ENCODE measurements around the gene RPTN.
"Not testable (repeated sequence)": the region's sequence is repeated elsewhere in the genome, so short reads cannot be mapped to it uniquely, and the experiment has no call there.

The RPTN gene

DNA sequence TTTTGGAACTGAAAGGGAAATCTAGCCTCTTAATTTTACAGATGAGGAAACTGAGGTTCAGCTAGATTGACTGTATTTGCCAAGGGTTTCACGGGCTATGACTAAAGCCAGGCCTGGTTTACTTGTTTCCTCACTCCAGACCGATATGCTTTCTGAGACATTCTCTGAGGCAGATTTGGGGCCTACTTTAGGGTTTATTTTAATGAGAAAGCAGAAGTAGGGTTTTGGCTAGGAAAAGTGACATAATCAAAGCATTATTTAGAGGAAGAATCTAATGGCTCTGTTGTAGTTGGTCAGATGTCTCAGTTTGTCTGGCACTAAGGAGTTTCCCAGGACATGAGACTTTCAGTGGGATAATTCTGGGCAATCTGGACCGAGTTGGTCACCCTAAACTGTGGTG lies 1.5 kb upstream of the RPTN start:
- no peaks in the 10 kb centered on the region for H3K9me3 Mint-ChIP-seq
- H3K36me3 Mint-ChIP-seq (ENCODE audit: low read depth), result no peaks in the 10 kb centered on the region
- no peak overlapping the region for H3K27ac Mint-ChIP-seq
- no peak overlapping the region for H3K4me3 Mint-ChIP-seq
- no peaks in the 10 kb centered on the region for H3K4me1 Mint-ChIP-seq
- H3K27me3 Mint-ChIP-seq (ENCODE audit: low read depth), result no peaks in the 10 kb centered on the region
- TF ChIP-seq, protein P1, sequence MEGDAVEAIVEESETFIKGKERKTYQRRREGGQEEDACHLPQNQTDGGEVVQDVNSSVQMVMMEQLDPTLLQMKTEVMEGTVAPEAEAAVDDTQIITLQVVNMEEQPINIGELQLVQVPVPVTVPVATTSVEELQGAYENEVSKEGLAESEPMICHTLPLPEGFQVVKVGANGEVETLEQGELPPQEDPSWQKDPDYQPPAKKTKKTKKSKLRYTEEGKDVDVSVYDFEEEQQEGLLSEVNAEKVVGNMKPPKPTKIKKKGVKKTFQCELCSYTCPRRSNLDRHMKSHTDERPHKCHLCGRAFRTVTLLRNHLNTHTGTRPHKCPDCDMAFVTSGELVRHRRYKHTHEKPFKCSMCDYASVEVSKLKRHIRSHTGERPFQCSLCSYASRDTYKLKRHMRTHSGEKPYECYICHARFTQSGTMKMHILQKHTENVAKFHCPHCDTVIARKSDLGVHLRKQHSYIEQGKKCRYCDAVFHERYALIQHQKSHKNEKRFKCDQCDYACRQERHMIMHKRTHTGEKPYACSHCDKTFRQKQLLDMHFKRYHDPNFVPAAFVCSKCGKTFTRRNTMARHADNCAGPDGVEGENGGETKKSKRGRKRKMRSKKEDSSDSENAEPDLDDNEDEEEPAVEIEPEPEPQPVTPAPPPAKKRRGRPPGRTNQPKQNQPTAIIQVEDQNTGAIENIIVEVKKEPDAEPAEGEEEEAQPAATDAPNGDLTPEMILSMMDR (IDR thresholded peaks at IDR 0.05; ENCODE audit: unreplicated experiment in 3 of 3), result no peak

DNA sequence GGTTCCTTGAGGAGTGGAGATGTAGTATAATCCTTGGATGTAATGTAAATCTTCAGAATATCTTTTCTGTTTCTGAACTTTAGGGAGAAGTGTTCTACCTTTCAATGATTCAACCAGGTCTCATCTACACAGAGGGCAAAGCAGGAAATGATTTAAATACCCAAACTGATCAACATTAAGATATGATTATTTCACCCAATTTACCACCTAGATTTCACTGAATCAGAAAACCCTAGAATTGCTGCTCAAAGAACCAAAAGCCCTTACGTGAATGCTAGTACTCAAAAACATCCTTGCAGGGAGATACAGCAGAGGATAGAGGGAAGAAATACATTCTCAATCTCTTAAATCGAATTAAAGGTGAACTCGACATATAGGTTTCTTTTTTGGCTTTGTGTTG lies 5.0 kb downstream of the RPTN start:
- Mint-ChIP-seq H3K27ac (no peak overlapping the region), H3K9me3 (peaks cover 12% of the 10 kb centered on the region), H3K36me3 (ENCODE audit: low read depth) (no peaks in the 10 kb centered on the region), H3K4me1 (no peaks in the 10 kb centered on the region), H3K27me3 (ENCODE audit: low read depth) (no peaks in the 10 kb centered on the region), H3K4me3 (no peak overlapping the region)
- TF ChIP-seq, protein P1 (IDR thresholded peaks at IDR 0.05; ENCODE audit: unreplicated experiment in 3 of 3), result no peak

DNA sequence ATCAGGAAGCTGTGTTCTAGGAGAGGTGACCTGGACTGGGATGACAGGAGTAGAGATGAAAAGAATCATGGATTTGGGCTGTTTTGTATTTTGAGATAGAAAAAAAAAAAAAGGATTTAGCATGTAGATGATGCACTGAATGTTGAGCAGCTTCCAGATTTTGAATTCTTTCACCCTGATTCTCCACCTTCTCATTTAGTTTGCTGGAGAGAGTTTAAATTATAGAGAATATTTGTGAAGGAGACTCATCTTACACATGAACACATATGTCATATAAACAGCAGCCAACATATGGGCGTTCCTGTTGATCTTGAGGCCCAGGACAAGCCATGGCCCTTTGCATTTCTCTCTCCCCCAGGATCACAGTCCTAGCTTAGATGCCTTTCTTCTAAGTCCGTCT lies 7.4 kb downstream of the RPTN start:
- Mint-ChIP-seq H3K27ac (no peak overlapping the region), H3K4me3 (no peak overlapping the region), H3K27me3 (ENCODE audit: low read depth) (no peaks in the 10 kb centered on the region), H3K9me3 (peaks cover 26% of the 10 kb centered on the region), H3K4me1 (no peaks in the 10 kb centered on the region), H3K36me3 (ENCODE audit: low read depth) (no peaks in the 10 kb centered on the region)
- TF ChIP-seq, protein P1 (IDR thresholded peaks at IDR 0.05; ENCODE audit: unreplicated experiment in 3 of 3), result no peak

DNA sequence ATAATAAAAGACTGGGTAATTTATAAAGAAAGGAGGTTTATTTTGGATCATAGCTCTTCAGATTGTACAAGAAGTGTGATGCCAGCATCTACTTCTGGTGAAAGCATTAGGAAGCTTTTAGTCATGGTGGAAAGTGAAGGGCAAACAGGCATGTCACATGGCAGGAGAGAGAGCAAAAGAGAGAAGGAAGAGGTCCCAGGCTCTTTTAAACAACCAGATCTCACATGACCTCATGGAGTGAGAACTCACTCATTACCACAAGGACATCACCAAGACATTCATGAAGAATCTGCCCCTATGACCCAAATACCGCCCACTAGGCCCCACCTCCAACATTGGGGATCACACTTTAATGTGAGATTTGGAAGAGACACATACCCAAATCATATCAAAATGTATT lies 10.0 kb downstream of the RPTN start:
- TF ChIP-seq, protein P1 (IDR thresholded peaks at IDR 0.05; ENCODE audit: unreplicated experiment in 3 of 3), result no peak
- H3K27ac Mint-ChIP-seq, result no peak overlapping the region
- H3K4me1 Mint-ChIP-seq, result no peaks in the 10 kb centered on the region
- H3K4me3 Mint-ChIP-seq, result no peak overlapping the region
- H3K36me3 Mint-ChIP-seq (ENCODE audit: low read depth), result no peaks in the 10 kb centered on the region
- peaks cover 30% of the 10 kb centered on the region for H3K9me3 Mint-ChIP-seq
- no peaks in the 10 kb centered on the region for H3K27me3 Mint-ChIP-seq (ENCODE audit: low read depth)

DNA sequence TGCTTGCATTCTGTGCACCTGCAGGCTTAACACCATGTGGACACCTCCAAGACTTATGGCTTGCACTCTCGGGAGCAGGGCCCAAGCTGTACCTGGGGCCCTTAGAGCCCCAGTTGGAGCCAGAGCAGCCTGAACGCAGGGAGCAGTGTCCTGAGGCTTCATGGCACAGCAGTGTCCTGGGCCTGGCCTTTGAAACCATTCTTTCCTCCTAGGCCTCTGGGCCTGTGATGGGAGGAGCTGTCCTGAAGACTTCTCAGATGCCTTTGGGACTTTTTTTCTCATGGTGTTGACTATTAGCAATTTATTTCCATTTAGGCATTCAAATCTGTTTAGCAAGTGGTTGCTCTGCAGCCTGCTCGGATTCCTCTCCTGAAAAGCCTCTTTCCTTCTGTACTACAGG lies 11.0 kb downstream of the RPTN start:
- Mint-ChIP-seq H3K27me3 (ENCODE audit: low read depth) (no peaks in the 10 kb centered on the region), H3K4me3 (no peak overlapping the region), H3K36me3 (ENCODE audit: low read depth) (no peaks in the 10 kb centered on the region), H3K4me1 (no peaks in the 10 kb centered on the region), H3K27ac (no peak overlapping the region), H3K9me3 (peaks cover 31% of the 10 kb centered on the region)
- TF ChIP-seq, protein P1 (IDR thresholded peaks at IDR 0.05; ENCODE audit: unreplicated experiment in 3 of 3), result no peak

DNA sequence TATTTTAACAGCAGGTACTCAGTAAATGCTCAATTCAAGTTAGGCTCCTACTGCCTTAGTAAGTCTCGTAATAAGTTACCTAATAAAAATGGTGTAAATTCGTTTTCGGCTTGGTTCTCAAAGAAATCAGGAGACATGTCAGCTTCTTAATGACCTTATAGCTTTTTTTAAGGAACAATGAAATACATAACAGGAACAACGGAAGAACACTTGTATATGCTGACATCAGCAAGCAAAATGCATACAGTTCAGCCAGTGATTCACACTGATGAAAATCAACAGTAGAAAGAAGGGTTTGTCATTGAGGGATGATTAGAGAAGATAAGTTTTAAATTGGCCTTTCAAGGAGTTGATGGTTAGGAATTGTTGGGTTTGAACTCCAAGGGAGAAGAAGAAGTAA lies 13.3 kb downstream of the RPTN start:
- no peaks in the 10 kb centered on the region for H3K36me3 Mint-ChIP-seq (ENCODE audit: low read depth)

DNA sequence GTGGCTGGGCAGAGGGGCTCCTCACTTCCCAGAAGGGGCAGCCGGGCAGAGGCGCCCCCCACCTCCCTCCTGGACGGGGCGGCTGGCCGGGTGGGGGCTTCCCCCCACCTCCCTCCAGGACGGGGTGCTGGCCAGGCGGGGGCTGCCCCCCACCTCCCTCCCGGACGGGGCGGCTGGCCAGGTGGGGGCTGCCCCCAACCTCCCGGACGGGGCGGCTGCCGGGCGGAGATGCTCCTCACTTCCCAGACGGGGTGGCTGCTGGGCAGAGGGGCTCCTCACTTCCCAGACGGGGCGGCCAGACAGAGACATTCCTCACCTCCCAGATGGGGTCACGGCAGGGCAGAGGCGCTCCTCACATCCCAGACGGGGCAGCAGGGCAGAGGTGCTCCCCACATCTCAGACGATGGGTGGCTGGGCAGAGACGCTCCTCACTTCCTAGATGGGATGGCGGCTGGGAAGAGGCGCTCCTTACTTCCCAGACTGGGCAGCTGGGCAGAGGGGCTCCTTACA lies 14.3 kb downstream of the RPTN start:
- H3K27me3 Mint-ChIP-seq (ENCODE audit: low read depth); H3K27ac Mint-ChIP-seq; H3K4me1 Mint-ChIP-seq; H3K4me3 Mint-ChIP-seq; H3K36me3 Mint-ChIP-seq (ENCODE audit: low read depth): not testable (repeated sequence)
- peaks cover 30% of the 10 kb centered on the region for H3K9me3 Mint-ChIP-seq

More for the DNA sequence above, 13.3 kb downstream of the RPTN start:
- Mint-ChIP-seq H3K4me3 (no peak overlapping the region), H3K4me1 (no peaks in the 10 kb centered on the region), H3K27me3 (ENCODE audit: low read depth) (no peaks in the 10 kb centered on the region), H3K9me3 (peaks cover 27% of the 10 kb centered on the region), H3K27ac (no peak overlapping the region)
- TF ChIP-seq, protein P1 (IDR thresholded peaks at IDR 0.05; ENCODE audit: unreplicated experiment in 3 of 3), result no peak
